Muscle of leg (tissue), 11 donors: ENCODE data around the gene TDRD7. TPM values are rescaled to one million over a fixed set of nuclear protein-coding genes. Genes with fewer than 3 reads are reported as not detected.

Source experiments
- DNase-seq: peaks from one replicate; pipeline ENCODE4 v3.0.0; 2013
- H3K27ac ChIP-seq: one replicate; pipeline ENCODE4 v1.5.1; 2013; ENCODE audit warnings: mild to moderate bottlenecking, low read length, control low read depth
- H3K27me3 ChIP-seq: one replicate; pipeline ENCODE4 v1.6.1; 2013; ENCODE audit warnings: low read length; ENCODE audit not compliant: control insufficient read depth, insufficient read depth
- H3K36me3 ChIP-seq: one replicate; pipeline ENCODE4 v1.6.1; 2013; ENCODE audit warnings: low read length; ENCODE audit not compliant: control insufficient read depth, insufficient read depth
- H3K4me1 ChIP-seq: one replicate; pipeline ENCODE4 v1.6.1; 2013; ENCODE audit warnings: low read length; ENCODE audit not compliant: control insufficient read depth, insufficient read depth
- H3K4me3 ChIP-seq: one replicate; pipeline ENCODE4 v1.5.1; 2013; ENCODE audit warnings: low read length, control low read depth
- H3K9me3 ChIP-seq: replicated peaks from 2 replicates; pipeline ENCODE4 v1.6.1; 2013; ENCODE audit warnings: low read depth, low read length; ENCODE audit not compliant: control insufficient read depth
- WGBS: methylation state at CpG from one replicate; pipeline ENCODE4 v1.1.5; 2013; ENCODE audit warnings: missing lambda C conversion rate; ENCODE audit not compliant: insufficient coverage; 5-methylcytosine and 5-hydroxymethylcytosine counted together
- polyA plus RNA-seq, 8 donors: library from polyadenylated mRNA; unstranded; fragments of 120-200 nt; gene quantifications; one replicate each; pipeline versions ENCODE4 v1.2.1 to v1.2.3, GENCODE V29; 2013; ENCODE audit warnings: inconsistent platforms in 1 of 8, low replicate concordance in 1 of 8; ENCODE audit not compliant: insufficient read length in 8 of 8, insufficient read depth in 1 of 8
- total RNA-seq: library from RNA; stranded (reverse); fragments of 120-200 nt; gene quantifications from one replicate; pipeline ENCODE4 v1.2.4, GENCODE V29; 2013

Gene TDRD7
- total and polyA plus RNA-seq, 9 donors: 2.9 to 4.9 (median 4.3) TPM

DNA sequence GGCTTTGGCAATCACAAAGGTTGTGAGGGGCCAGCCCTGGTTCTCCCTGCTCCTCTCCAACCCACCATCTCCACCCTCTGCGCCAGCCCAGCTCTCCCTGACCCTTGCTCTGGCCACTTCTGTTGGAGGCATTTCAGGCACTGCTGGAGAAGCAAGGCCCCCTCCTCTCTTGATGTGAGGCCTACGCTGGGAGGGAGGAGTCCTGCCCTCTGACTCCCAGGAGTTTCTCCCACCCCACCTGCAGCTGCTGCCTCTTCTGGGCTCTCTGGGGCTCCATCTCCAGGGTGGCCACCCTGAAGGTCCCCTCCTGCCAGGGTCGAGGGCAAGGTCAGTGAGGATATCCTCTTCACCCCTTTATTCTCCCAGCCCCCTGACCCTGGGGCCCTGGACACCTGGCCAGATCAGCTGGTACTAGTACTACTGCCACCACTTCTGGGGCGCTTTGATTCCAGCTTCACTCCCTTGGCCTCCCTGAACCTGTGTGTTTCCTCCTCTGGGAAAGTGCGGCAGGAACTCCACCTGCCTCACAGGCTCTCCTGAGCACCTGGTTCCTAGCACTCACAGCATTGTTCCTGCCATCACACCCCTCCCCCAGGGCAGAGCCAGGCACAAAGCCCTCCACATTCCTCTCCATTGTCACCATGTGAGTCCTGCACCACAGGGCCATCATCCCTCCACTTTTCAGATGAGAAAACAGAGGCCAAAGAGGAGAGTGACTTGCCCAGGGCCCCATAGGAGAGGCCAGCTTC, 23.8 kb upstream of the TDRD7 start:
- 49% methylated on average over 4 of the region's 5 CpGs for WGBS
- Histone ChIP-seq H3K36me3 (no peaks in the 10 kb centered on the region), H3K4me3 (no peak overlapping the region), H3K9me3 (no peaks in the 10 kb centered on the region), H3K27me3 (peaks cover 21% of the 10 kb centered on the region), H3K27ac (no peak overlapping the region), H3K4me1 (peaks cover 6% of the 10 kb centered on the region)
- DNase-seq: no peak

DNA sequence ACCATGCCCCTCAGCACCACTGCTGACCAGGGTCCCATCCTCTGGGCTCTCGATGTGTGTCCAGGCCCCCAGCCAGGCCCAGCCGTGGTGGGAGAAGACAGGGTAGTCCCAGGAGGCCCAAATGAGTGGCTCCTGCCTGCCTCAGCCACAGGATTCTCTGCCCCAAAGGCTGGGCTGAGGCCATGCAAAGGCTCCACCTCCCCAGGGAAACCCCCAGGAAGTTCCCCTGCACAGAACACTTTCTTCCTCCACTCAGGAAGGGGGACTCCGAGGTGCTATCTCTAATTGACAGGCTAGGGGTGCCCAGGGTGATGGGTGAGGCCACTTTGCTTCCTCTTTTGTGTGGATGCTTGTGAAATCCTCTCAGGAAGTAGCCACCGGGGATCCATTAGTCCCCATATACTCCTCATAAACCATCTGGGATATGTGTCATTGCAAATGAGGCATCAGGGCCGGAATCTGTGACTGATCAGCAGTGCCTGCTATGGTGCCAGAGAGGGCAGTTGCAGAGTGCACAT, 23.1 kb upstream of the TDRD7 start:
- no peak overlapping the region for H3K27ac ChIP-seq
- no peak for DNase-seq
- peaks cover 6% of the 10 kb centered on the region for H3K4me1 ChIP-seq
- H3K36me3 ChIP-seq: no peaks in the 10 kb centered on the region
- 64% methylated on average over 3 of the region's 5 CpGs for WGBS
- H3K27me3 ChIP-seq: peaks cover 21% of the 10 kb centered on the region
- no peaks in the 10 kb centered on the region for H3K9me3 ChIP-seq
- no peak overlapping the region for H3K4me3 ChIP-seq

DNA sequence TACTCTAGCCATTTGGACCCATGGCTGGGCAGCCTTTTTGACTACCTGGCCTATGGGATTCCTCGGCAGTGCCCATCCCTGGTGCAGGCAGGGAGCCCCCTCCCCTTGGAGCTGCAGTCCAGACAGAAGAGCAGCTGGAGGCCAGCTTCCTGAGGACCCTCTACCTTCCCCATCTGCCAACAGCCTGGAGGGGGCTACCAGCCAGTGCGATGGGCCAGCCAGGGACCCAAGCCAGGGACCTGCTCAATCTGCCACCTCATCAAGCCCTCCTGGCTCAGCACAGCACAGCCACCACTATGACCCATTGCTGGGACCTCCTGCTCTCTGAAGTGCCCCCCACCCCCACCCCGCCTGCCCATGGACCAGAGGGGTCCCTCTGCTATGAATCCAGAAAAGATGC, 22.6 kb upstream of the TDRD7 start:
- Histone ChIP-seq H3K27me3 (peaks cover 21% of the 10 kb centered on the region), H3K4me1 (peaks cover 6% of the 10 kb centered on the region), H3K27ac (no peak overlapping the region), H3K36me3 (no peaks in the 10 kb centered on the region), H3K9me3 (no peaks in the 10 kb centered on the region), H3K4me3 (no peak overlapping the region)
- no peak for DNase-seq
- WGBS: 83% methylated on average over 2 of the region's 3 CpGs

DNA sequence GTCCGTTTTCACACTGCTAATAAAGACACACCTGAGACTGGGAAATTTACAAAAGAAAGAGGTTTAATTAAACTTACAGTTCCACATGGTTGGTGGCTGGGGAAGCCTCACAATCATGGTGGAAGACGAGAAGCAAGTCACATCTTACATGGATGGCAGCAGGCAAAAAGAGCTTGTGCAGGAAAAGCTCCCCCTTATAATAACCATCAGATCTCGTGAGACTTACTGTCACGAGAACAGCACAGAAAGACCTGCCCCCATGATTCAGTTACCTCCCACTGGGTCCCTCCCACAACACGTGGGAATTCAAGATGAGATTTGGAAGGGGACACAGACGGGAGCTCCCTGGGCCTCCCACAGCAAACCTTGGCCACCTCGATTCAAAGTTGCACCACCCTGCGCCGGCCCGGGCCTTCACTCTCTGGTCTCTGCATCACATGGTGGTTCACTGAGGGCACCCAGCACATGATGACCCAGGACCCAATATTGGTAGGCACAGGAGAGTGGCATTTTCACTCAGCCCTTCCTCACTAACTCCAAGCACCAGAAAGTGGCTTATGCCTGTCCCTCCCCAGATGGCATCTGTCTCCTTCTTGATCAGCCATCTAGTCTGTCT, 21.0 kb upstream of the TDRD7 start:
- Histone ChIP-seq H3K4me3 (no peak overlapping the region), H3K27me3 (peaks cover 19% of the 10 kb centered on the region), H3K9me3 (no peaks in the 10 kb centered on the region), H3K4me1 (peaks cover 6% of the 10 kb centered on the region), H3K36me3 (no peaks in the 10 kb centered on the region), H3K27ac (no peak overlapping the region)
- 58% methylated on average over 3 of the region's 10 CpGs for WGBS
- no peak for DNase-seq

DNA sequence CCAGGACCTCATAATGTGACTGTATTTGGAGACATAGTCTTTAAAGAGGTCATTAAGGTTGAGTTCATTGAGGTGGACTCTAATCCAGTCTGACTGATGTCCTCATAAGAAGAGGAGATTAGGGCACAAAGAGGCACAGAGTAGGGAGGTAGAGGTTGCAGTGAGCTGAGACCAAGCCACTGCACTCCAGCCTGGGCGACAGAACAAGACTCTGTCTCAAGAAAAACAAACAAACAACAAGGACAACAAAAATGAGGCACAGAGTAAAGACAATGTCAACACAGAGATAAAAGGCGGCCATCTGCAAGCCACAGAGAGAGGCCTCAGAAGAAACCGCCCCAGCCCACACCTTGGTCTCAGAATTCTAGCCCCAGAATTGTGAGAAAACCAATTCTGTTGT, 17.0 kb upstream of the TDRD7 start:
- no peak overlapping the region for H3K4me3 ChIP-seq
- 50% methylated on average over 3 of the region's 3 CpGs for WGBS
- no peak for DNase-seq
- no peak overlapping the region for H3K27ac ChIP-seq
- no peaks in the 10 kb centered on the region for H3K4me1 ChIP-seq
- H3K9me3 ChIP-seq: no peaks in the 10 kb centered on the region
- peaks cover 5% of the 10 kb centered on the region for H3K27me3 ChIP-seq
- no peaks in the 10 kb centered on the region for H3K36me3 ChIP-seq

DNA sequence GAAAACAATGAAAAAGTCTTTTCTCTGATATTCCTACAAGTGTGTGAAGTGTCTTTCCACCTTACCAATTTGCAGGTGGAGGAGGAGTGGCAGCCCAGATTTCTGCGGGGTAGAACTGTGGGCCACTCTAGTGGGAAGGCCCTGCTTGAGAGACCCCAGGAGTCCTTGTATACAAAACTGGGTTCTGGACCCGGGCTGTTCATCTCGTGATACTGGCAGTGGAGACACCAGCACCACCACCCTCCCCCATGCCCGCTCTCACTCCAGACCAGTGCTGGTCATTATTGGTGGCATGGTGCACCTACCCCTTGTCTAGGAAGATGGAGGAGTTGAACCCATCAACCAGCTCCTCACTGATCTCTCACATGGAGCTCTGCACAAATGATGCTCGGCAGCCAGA, 16.2 kb upstream of the TDRD7 start:
- Histone ChIP-seq H3K27ac (no peak overlapping the region), H3K4me1 (no peaks in the 10 kb centered on the region), H3K4me3 (no peak overlapping the region), H3K27me3 (peaks cover 5% of the 10 kb centered on the region), H3K36me3 (no peaks in the 10 kb centered on the region), H3K9me3 (no peaks in the 10 kb centered on the region)
- 86% methylated on average over 1 of the region's 5 CpGs for WGBS
- DNase-seq: no peak

DNA sequence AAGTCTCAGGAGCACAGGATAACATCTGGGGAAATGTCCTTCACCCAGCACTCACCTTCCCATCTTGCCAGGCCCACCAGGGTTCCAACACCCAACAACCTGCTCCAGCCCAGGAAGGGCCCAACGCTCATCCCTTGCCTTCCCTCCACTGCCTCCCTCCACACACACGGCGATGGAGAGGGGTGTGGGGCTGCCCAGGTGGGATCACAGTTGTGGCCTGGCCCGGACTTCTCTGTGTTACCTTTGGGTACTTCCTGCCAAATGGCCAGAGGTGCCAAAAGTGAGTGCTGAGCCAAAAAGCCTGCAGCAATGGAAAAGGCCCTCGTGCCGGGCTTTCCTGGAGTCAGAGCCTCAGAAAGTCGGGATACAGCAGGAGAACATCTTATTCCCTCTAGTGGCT, 15.6 kb upstream of the TDRD7 start:
- Histone ChIP-seq H3K36me3 (no peaks in the 10 kb centered on the region), H3K27ac (no peak overlapping the region), H3K4me3 (no peak overlapping the region), H3K9me3 (no peaks in the 10 kb centered on the region), H3K27me3 (peaks cover 6% of the 10 kb centered on the region), H3K4me1 (no peaks in the 10 kb centered on the region)
- no peak for DNase-seq
- 66% methylated on average over 4 of the region's 7 CpGs for WGBS

DNA sequence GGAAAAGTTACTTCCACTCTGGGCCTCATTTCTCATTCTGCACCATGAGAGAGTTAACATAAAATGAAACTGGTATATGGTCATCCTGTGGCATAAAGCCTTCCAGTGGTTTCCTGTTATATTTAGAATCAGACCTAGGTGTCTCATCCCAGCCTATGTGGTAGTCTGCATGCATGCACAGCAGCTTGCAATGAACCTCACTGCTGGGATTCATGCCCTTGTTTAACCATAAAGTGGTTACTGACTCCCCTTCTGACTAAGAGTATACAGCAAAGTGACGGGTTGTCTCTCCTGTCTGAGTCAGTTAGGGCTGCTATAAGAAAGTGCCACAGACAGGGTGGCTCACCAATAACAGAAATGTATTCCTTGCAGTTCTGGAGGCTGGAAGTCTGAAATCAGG, 14.7 kb upstream of the TDRD7 start:
- H3K36me3 ChIP-seq: no peaks in the 10 kb centered on the region
- H3K4me1 ChIP-seq: no peaks in the 10 kb centered on the region

DNA sequence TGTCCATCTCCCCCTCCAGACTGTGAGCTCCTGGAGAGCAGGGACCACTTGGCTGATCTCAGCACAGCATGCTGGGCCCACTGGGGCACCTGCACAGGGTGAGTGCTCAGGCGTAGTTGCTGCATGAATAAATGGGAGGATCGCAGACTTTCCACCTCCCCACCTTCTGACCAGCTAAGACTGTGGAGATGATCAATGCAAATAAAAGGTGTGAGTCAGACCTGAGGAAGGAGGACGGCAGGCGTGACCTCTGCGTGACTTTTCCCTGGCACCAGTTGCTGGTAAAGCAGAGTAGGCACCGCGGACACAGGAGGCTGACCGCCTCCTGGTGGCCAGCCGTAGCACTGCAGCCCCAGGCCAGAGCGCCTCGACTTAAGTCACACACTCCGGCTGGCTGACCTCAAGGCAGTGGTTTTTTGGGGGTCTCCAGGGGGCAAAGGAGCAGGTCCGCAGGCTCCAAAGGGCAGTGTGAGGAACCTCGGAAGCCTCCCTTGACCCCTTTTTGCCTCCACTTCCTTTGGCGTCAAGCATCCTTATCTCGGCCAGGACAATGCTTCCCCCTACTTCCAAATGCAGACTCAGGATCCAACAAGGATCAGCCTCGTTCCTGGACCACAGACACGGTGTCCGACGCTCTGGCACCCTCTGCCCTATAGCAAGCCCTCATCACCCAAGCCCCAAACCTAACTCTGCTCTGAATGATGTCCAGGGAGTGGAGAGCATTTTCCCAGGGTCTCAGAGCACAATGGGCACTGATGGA, 12.7 kb upstream of the TDRD7 start:
- Histone ChIP-seq H3K36me3 (no peaks in the 10 kb centered on the region), H3K4me1 (no peaks in the 10 kb centered on the region), H3K9me3 (peaks cover 5% of the 10 kb centered on the region), H3K27ac (no peak overlapping the region), H3K4me3 (no peak overlapping the region), H3K27me3 (peaks cover 8% of the 10 kb centered on the region)
- WGBS: 15% methylated on average over 16 of the region's 20 CpGs
- DNase-seq: peak; percentile 47

More for the DNA sequence above, 14.7 kb upstream of the TDRD7 start:
- Histone ChIP-seq H3K27me3 (peaks cover 8% of the 10 kb centered on the region), H3K9me3 (no peaks in the 10 kb centered on the region), H3K27ac (no peak overlapping the region), H3K4me3 (no peak overlapping the region)
- 100% methylated on average over 1 of the region's 1 CpG for WGBS
- DNase-seq: no peak

DNA sequence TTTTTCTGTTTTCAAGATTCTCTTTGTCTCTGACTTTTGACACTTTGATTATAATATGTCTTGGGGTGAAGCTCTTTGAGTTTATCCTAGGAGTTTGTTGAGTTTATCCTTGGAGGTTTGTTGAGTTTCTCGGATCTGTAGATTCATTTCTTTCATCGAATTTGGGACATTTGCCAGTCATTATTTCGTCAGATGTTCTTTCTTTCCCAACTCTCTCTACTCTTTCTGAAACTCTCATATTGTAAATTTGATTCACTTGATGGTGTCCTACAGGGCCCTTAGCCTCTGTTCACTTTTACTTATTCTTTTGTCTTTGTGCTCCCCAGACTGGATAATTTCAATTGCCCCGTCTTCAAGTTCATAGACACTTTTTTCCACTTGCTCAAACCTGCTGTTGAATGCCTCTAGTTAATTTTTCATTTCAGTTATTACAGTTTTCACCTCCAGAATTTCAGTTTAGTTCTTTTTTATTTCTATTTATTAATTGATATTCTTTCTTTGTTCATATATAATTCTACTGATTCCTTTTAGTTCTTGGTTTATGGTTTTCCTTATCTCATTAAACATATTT, 8.1 kb upstream of the TDRD7 start:
- H3K27ac ChIP-seq: no peak overlapping the region
- H3K36me3 ChIP-seq: no peaks in the 10 kb centered on the region
- H3K4me1 ChIP-seq: no peaks in the 10 kb centered on the region
- H3K27me3 ChIP-seq: peaks cover 2% of the 10 kb centered on the region
- DNase-seq: no peak
- peaks cover 8% of the 10 kb centered on the region for H3K9me3 ChIP-seq
- H3K4me3 ChIP-seq: no peak overlapping the region
- 100% methylated on average over 1 of the region's 4 CpGs for WGBS
